Lower lobe of right lung (tissue), 2 donors: ENCODE measurements around the gene TAF1A. TPM values are rescaled to one million over a fixed set of nuclear protein-coding genes. Genes with fewer than 3 reads are reported as not detected.

Experiments used
- ATAC-seq, 2 donors: fragments of 200-7000 bp; cut with Tn5 transposase; one replicate each; pipeline ENCODE4 v1.9.1; 2020 to 2022; ENCODE audit warnings: mild to moderate bottlenecking in 2 of 2, moderate library complexity in 2 of 2
- DNase-seq: peaks from one replicate; pipeline ENCODE4 v3.0.0-alpha.2; 2020
- H3K27ac ChIP-seq: fragments of 200-600 bp; one replicate; pipeline ENCODE4 v1.8.0; 2022
- H3K27me3 ChIP-seq: fragments of 200-600 bp; one replicate; pipeline ENCODE4 v1.8.0; 2022; ENCODE audit warnings: low read depth
- H3K36me3 ChIP-seq: fragments of 200-600 bp; one replicate; pipeline ENCODE4 v1.8.0; 2022; ENCODE audit warnings: mild to moderate bottlenecking
- H3K4me1 ChIP-seq: fragments of 200-600 bp; one replicate; pipeline ENCODE4 v1.8.0; 2022
- H3K4me3 ChIP-seq: fragments of 200-600 bp; one replicate; pipeline ENCODE4 v1.8.0; 2022; ENCODE audit warnings: mild to moderate bottlenecking
- H3K9me3 ChIP-seq: fragments of 200-600 bp; one replicate; pipeline ENCODE4 v1.8.0; 2022
- CTCF ChIP-seq: fragments of 200-600 bp; IDR thresholded peaks from one replicate; pipeline ENCODE4 v1.8.0; 2022; ENCODE audit warnings: antibody characterized with exemption, mild to moderate bottlenecking
- intact Hi-C: fragments of 100-400 bp; cut with DNase I; formaldehyde crosslinking; loops from one replicate; pipeline ENCODE4 v1.11.0; 2022
- total RNA-seq: library from RNA; stranded (reverse); fragmentation: NEBNext Ultra II Directional; extraction: Animal tissue kit (Norgen Biotek cat#: 25700); gene quantifications from one replicate; pipeline ENCODE4 v1.2.1, GENCODE V29; 2021
- donor health status: DM: no; HTN: yes; CAD: no; lungs with severe emphysema.

Gene TAF1A
- total RNA-seq, 1 donor from 2014 or later, result 9.7 TPM

- peaks cover 5% of the 10 kb centered on the region for H3K4me1 ChIP-seq
- H3K36me3 ChIP-seq, result no peaks in the 10 kb centered on the region
- no peak for TF ChIP-seq CTCF
- H3K27me3 ChIP-seq, result no peaks in the 10 kb centered on the region
- no peak overlapping the region for H3K4me3 ChIP-seq
- ATAC-seq (no peak), DNase-seq (no peak)
- H3K9me3 ChIP-seq, result no peaks in the 10 kb centered on the region
- no peak overlapping the region for H3K27ac ChIP-seq
- intact Hi-C loops, result no loop called here
Measured at GRCh38 chr1:222594789-222595188, 5.1 kb upstream of the TAF1A start.

DNA sequence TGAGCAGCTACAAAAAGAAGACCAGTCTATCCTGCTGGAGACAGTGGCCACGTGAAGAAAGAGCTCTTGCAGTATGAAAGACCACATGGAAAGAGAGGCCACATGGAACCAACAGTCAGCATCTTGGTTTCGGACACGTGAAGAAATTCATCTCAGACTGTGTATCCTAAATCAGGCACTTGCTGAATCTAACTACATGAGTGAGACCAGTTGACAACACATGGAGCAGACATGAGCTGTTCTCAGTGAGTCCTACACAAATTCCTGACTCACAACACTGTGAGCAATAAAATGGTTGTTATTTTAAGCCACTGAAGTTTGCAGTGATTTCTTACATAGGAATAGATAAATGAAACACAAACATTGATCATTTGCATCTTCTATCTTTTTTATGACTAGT, 2.4 kb upstream of the TAF1A start:
- H3K27ac ChIP-seq, result no peak overlapping the region
- H3K4me1 ChIP-seq, result peaks cover 14% of the 10 kb centered on the region
- peaks cover 9% of the 10 kb centered on the region for H3K36me3 ChIP-seq
- no peaks in the 10 kb centered on the region for H3K9me3 ChIP-seq
- no peak overlapping the region for H3K4me3 ChIP-seq
- no peak for TF ChIP-seq CTCF
- no peaks in the 10 kb centered on the region for H3K27me3 ChIP-seq
- intact Hi-C loops, result no loop called here
- no peak for ATAC-seq
- no peak for DNase-seq

GRCh38 chr1:222588135-222588534, 1.6 kb downstream of the TAF1A start:
- H3K36me3 ChIP-seq, result peaks cover 18% of the 10 kb centered on the region
- intact Hi-C loops, result no loop called here
- H3K4me1 ChIP-seq, result peaks cover 26% of the 10 kb centered on the region
- H3K27ac ChIP-seq, result no peak overlapping the region
- H3K4me3 ChIP-seq, result no peak overlapping the region
- DNase-seq (no peak), ATAC-seq (no peak)
- no peaks in the 10 kb centered on the region for H3K27me3 ChIP-seq
- no peak for TF ChIP-seq CTCF
- H3K9me3 ChIP-seq, result no peaks in the 10 kb centered on the region

DNA sequence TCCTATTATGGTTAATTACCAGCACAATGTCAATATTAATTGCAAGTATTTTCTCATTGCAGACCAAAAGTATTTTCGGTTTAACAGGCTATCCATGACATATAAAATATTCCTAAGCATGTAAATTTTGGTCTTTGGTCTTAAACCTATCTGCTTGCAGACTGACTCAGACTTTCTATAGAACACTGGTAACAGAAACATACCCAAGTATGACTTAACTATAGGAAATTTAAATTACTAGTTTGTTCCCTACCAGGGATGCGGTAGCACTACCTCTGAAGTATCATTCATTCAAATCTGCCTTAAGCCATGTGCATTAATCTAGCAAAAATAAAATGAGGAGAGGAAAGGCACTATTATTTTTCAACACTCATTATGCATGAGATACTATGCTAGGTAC, 2.9 kb downstream of the TAF1A start:
- H3K4me1 ChIP-seq, result peaks cover 33% of the 10 kb centered on the region
- no peak for ATAC-seq
- H3K4me3 ChIP-seq, result no peak overlapping the region
- DNase-seq, result no peak
- no peaks in the 10 kb centered on the region for H3K9me3 ChIP-seq
- no peak for TF ChIP-seq CTCF
- intact Hi-C loops, result no loop called here
- H3K27ac ChIP-seq, result no peak overlapping the region
- no peaks in the 10 kb centered on the region for H3K27me3 ChIP-seq
- peaks cover 23% of the 10 kb centered on the region for H3K36me3 ChIP-seq

DNA sequence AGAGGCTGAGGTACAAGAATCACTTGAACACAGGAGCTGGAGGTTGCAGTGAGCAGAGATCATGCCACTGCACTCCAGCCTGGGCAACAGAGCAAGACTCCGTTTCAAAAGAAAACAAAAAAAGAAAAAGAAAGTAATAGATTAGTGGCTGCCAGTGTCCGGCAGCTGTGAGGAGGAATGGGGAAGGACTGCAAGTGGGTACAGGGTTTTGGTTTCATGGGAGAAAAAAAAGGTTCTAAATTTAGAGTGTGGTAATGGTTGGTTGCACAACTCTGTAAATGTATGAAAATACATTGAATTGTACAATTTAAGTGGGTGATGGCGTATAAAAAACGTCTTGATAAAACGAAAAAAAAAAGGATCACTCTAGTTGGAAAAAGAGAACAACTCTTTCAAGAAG, 6.7 kb downstream of the TAF1A start:
- no peak for ATAC-seq
- H3K4me1 ChIP-seq, result peaks cover 19% of the 10 kb centered on the region

More for the DNA sequence above, 6.7 kb downstream of the TAF1A start:
- no peaks in the 10 kb centered on the region for H3K27me3 ChIP-seq
- H3K9me3 ChIP-seq, result no peaks in the 10 kb centered on the region
- H3K36me3 ChIP-seq, result peaks cover 23% of the 10 kb centered on the region
- intact Hi-C loops, result no loop called here
- no peak overlapping the region for H3K4me3 ChIP-seq
- peak overlapping the region; percentile 11 for H3K27ac ChIP-seq
- DNase-seq, result no peak
- TF ChIP-seq CTCF, result no peak
